Measurements from ENCODE around the gene SSTR4.

SSTR4 gene

GRCh38 chr20:23043376-23043775 lies 8.3 kb downstream of the SSTR4 start:
- no peak for DNase-seq (ENCODE audit: low read depth)

- no peak for DNase-seq (ENCODE audit: low read depth)
These were observed 11.3 kb downstream of the SSTR4 start for GRCh38 chr20:23046431-23046830.

GRCh38 chr20:23047001-23047737 lies 12.1 kb downstream of the SSTR4 start:
- DNase-seq (ENCODE audit: low read depth), result no peak

GRCh38 chr20:23047738-23048214 lies 12.7 kb downstream of the SSTR4 start:
- no peak for DNase-seq (ENCODE audit: low read depth)

- DNase-seq (ENCODE audit: low read depth), result no peak
These were observed 13.4 kb downstream of the SSTR4 start for GRCh38 chr20:23048283-23049200.

GRCh38 chr20:23049201-23050075 lies 14.3 kb downstream of the SSTR4 start, which contains the start of gene THBD:
Gene THBD, minus strand, starts transcription at chr20:23049672. Its CDS starts 168 bp downstream, at chr20:23049504.
- peak; percentile 39 for DNase-seq (ENCODE audit: low read depth)

GRCh38 chr20:23050076-23050838 lies 15.1 kb downstream of the SSTR4 start:
- DNase-seq (ENCODE audit: low read depth), result no peak

- DNase-seq (ENCODE audit: low read depth), result peak; percentile 65
These were observed 15.9 kb downstream of the SSTR4 start for GRCh38 chr20:23050847-23051627.

- DNase-seq (ENCODE audit: low read depth), result no peak
These were observed 17.8 kb downstream of the SSTR4 start for GRCh38 chr20:23052904-23053303.

- no peak for DNase-seq (ENCODE audit: low read depth)
These were observed 23.1 kb downstream of the SSTR4 start for GRCh38 chr20:23058240-23058639.

- DNase-seq (ENCODE audit: low read depth), result no peak
These were observed 23.9 kb downstream of the SSTR4 start for GRCh38 chr20:23059001-23059400.

- DNase-seq (ENCODE audit: low read depth), result no peak
These were observed 24.7 kb downstream of the SSTR4 start for GRCh38 chr20:23059846-23060245.

GRCh38 chr20:23060629-23061028 lies 25.5 kb downstream of the SSTR4 start:
- DNase-seq (ENCODE audit: low read depth), result no peak

GRCh38 chr20:23061262-23061661 lies 26.1 kb downstream of the SSTR4 start:
- no peak for DNase-seq (ENCODE audit: low read depth)

GRCh38 chr20:23061734-23062561 lies 26.8 kb downstream of the SSTR4 start:
- DNase-seq (ENCODE audit: low read depth), result peak; percentile 70

GRCh38 chr20:23062632-23063031 lies 27.5 kb downstream of the SSTR4 start:
- DNase-seq (ENCODE audit: low read depth), result no peak

- DNase-seq (ENCODE audit: low read depth), result no peak
These were observed 28.1 kb downstream of the SSTR4 start for GRCh38 chr20:23063168-23063567.

- DNase-seq (ENCODE audit: low read depth), result no peak
These were observed 28.5 kb downstream of the SSTR4 start for GRCh38 chr20:23063581-23063980.

Measured in stromal cell of bone marrow (primary cell).